Esophagus muscularis mucosa (tissue), 4 donors: Measurements from ENCODE around the gene MOB3A. TPM values are rescaled to one million over a fixed set of nuclear protein-coding genes. Genes with fewer than 3 reads are reported as not detected.

Experiments
- DNase-seq: peaks from one replicate; pipeline ENCODE4 v3.0.0-alpha.2; 2017; ENCODE audit errors: extremely low spot score
- H3K27ac ChIP-seq, 4 donors: fragments of 200-600 bp; sonication (generic); replicated peaks in 1 of 4; 1 replicate in 3 of 4; 2 replicates in 1 of 4; pipeline ENCODE4 v1.5.1; 2016 to 2019; ENCODE audit warnings: mild to moderate bottlenecking in 1 of 4
- H3K27me3 ChIP-seq, 4 donors: fragments of 200-600 bp; sonication (generic); one replicate each; pipeline versions ENCODE4 v1.5.1 to v1.6.0; 2016 to 2019
- H3K36me3 ChIP-seq, 4 donors: fragments of 200-600 bp; sonication (generic); one replicate each; pipeline ENCODE4 v1.5.1; 2016 to 2019
- H3K4me1 ChIP-seq, 4 donors: fragments of 200-600 bp; sonication (generic); one replicate each; pipeline ENCODE4 v1.5.1; 2016 to 2019
- H3K4me3 ChIP-seq, 4 donors: fragments of 200-600 bp; sonication (generic); 1 replicate in 2 of 4; 2 replicates in 2 of 4; pipeline ENCODE4 v1.5.1; 2016 to 2019; ENCODE audit warnings: mild to moderate bottlenecking in 4 of 4, moderate library complexity in 1 of 4
- H3K9me3 ChIP-seq, 4 donors: fragments of 200-600 bp; sonication (generic); 1 replicate in 3 of 4; 2 replicates in 1 of 4; pipeline ENCODE4 v1.5.1; 2016 to 2019
- CTCF ChIP-seq, 3 experiments: fragments of 200-600 bp in 2 of 3; fragments of 450-650 bp in 1 of 3; sonication (generic) in 2 of 3; IDR thresholded peaks; one replicate each; pipeline ENCODE4 v1.5.1; 2017 to 2019; ENCODE audit warnings: antibody characterized with exemption in 3 of 3, mild to moderate bottlenecking in 2 of 3, moderate library complexity in 1 of 3
- EP300 ChIP-seq: sonication (generic); formaldehyde crosslinking; IDR thresholded peaks from one replicate; pipeline ENCODE4 v1.6.1; 2017; ENCODE audit warnings: antibody characterized with exemption
- POLR2A ChIP-seq: fragments of 450-650 bp; IDR thresholded peaks from one replicate; pipeline ENCODE4 v1.6.1; 2017; ENCODE audit warnings: antibody characterized with exemption, moderate library complexity, mild to moderate bottlenecking, low read depth
- POLR2AphosphoS5 ChIP-seq, 2 donors: sonication (generic); formaldehyde crosslinking; IDR thresholded peaks; one replicate each; pipeline ENCODE4 v1.6.1; 2017; ENCODE audit warnings: antibody characterized with exemption in 2 of 2
- WGBS: methylation state at CpG from one replicate; pipeline ENCODE4 v1.1.5; 2018; 5-methylcytosine and 5-hydroxymethylcytosine counted together
- intact Hi-C: fragments of 100-400 bp; cut with DNase I; formaldehyde crosslinking; loops from one replicate; pipeline ENCODE4 v1.15.1; 2023
- total RNA-seq, 4 donors: library from RNA; depleted of rRNA; stranded (reverse); fragments of >200 nt; gene quantifications; one replicate each; pipeline versions ENCODE4 v1.1.0 to v1.2.1, GENCODE V29; 2016

MOB3A gene
- total RNA-seq, 4 donors from 2014 or later = 43.6 to 85.2 (median 56.3) TPM

GRCh38 chr19:2110822-2111221 is 14.7 kb upstream of the MOB3A start:
- TF ChIP-seq POLR2AphosphoS5 (IDR thresholded peaks at IDR 0.05) = no peak
- peaks cover 89 to 100% (median 100%) of the 10 kb centered on the region in 4 donors for H3K36me3 ChIP-seq
- no peak overlapping the region for H3K27ac ChIP-seq
- intact Hi-C loops = no loop called here
- H3K4me3 ChIP-seq = no peak overlapping the region
- DNase-seq = no peak
- no peaks in the 10 kb centered on the region for H3K27me3 ChIP-seq
- no peaks in the 10 kb centered on the region for H3K4me1 ChIP-seq
- H3K9me3 ChIP-seq = no peaks in the 10 kb centered on the region
- 90% methylated on average over 5 of the region's 13 CpGs for WGBS

- TF ChIP-seq POLR2A (no peak), EP300 (no peak), CTCF (IDR thresholded peaks at IDR 0.05) (no peak), POLR2AphosphoS5 (IDR thresholded peaks at IDR 0.05) (no peak)
- no peaks in the 10 kb centered on the region for H3K27me3 ChIP-seq
- H3K36me3 ChIP-seq = peaks cover 78 to 98% (median 96%) of the 10 kb centered on the region in 4 donors
- no peaks in the 10 kb centered on the region for H3K4me1 ChIP-seq
- no peak overlapping the region for H3K27ac ChIP-seq
- WGBS = 93% methylated on average over 14 of the region's 31 CpGs
- H3K9me3 ChIP-seq = no peaks in the 10 kb centered on the region
- no peak for DNase-seq
- no peak overlapping the region for H3K4me3 ChIP-seq
- intact Hi-C loops = no loop called here
These were observed 13.1 kb upstream of the MOB3A start for GRCh38 chr19:2109046-2109864.

- 93% methylated on average over 19 of the region's 23 CpGs for WGBS
- no peaks in the 10 kb centered on the region for H3K9me3 ChIP-seq
- no peaks in the 10 kb centered on the region for H3K4me1 ChIP-seq
- H3K4me3 ChIP-seq = no peak overlapping the region
- H3K27me3 ChIP-seq = no peaks in the 10 kb centered on the region
- TF ChIP-seq CTCF (IDR thresholded peaks at IDR 0.05) (no peak), EP300 (no peak), POLR2A (no peak)
- DNase-seq = no peak
- intact Hi-C loops = no loop called here
- H3K27ac ChIP-seq = no peak overlapping the region
- peaks cover 70 to 96% (median 91%) of the 10 kb centered on the region in 4 donors for H3K36me3 ChIP-seq
These were observed 12.3 kb upstream of the MOB3A start for GRCh38 chr19:2108251-2109016.

- TF ChIP-seq POLR2AphosphoS5 (IDR thresholded peaks at IDR 0.05) = no peak
- TF ChIP-seq EP300 = no peak
- no peak for TF ChIP-seq POLR2A
- no peak for TF ChIP-seq CTCF (IDR thresholded peaks at IDR 0.05)
- WGBS = 91% methylated on average over 19 of the region's 20 CpGs
These were observed 7.0 kb upstream of the MOB3A start for GRCh38 chr19:2103045-2103707.

More at GRCh38 chr19:2103045-2103707, 7.0 kb upstream of the MOB3A start:
- no peak overlapping the region for H3K4me3 ChIP-seq
- H3K4me1 ChIP-seq = peaks cover 0 to 5% (median under 1%) of the 10 kb centered on the region in 4 donors
- no peak for DNase-seq
- intact Hi-C loops = no loop called here
- H3K36me3 ChIP-seq = peaks cover 45 to 87% (median 84%) of the 10 kb centered on the region in 4 donors
- H3K9me3 ChIP-seq = no peaks in the 10 kb centered on the region
- no peak overlapping the region for H3K27ac ChIP-seq
- no peaks in the 10 kb centered on the region for H3K27me3 ChIP-seq
